Measurements from ENCODE around the gene USH2A. TPM values are rescaled to one million over a fixed set of nuclear protein-coding genes. Genes with fewer than 3 reads are reported as not detected.

Gene USH2A
- total RNA-seq, 6 donors from 2014 or later, result under 0.01 to 0.11 TPM; not detected in 4

DNA sequence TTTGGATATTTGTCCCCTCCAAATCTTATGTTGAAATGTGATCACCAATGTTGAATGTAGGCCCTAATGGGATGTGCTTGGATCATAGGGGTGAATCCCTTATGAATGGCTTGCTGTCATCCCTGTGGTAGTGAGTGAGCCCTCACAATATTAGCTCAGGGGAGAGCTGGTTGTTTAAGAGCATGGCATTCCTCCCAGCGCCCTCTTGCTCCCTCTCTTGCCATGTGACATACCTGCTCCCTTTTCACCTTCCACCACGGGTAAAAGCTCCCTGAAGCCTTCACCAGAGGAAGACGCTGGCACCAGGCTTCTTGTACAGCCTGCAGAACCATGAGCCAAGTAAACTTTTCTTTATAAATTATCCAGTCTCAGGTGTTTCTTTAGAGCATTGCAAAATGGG lies 550.6 kb downstream of the USH2A start:
- ATAC-seq (ENCODE audit: low FRiP score in 2 of 2), result no peak
- Histone ChIP-seq H3K4me3 (no peak overlapping the region), H3K27ac (no peak overlapping the region), H3K4me1 (no peaks in the 10 kb centered on the region), H3K36me3 (no peaks in the 10 kb centered on the region), H3K27me3 (no peaks in the 10 kb centered on the region), H3K9me3 (no peaks in the 10 kb centered on the region)
- TF ChIP-seq, protein P1, sequence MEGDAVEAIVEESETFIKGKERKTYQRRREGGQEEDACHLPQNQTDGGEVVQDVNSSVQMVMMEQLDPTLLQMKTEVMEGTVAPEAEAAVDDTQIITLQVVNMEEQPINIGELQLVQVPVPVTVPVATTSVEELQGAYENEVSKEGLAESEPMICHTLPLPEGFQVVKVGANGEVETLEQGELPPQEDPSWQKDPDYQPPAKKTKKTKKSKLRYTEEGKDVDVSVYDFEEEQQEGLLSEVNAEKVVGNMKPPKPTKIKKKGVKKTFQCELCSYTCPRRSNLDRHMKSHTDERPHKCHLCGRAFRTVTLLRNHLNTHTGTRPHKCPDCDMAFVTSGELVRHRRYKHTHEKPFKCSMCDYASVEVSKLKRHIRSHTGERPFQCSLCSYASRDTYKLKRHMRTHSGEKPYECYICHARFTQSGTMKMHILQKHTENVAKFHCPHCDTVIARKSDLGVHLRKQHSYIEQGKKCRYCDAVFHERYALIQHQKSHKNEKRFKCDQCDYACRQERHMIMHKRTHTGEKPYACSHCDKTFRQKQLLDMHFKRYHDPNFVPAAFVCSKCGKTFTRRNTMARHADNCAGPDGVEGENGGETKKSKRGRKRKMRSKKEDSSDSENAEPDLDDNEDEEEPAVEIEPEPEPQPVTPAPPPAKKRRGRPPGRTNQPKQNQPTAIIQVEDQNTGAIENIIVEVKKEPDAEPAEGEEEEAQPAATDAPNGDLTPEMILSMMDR (IDR thresholded peaks at IDR 0.05), result no peak
- no peak for TF ChIP-seq EP300 (IDR thresholded peaks at IDR 0.05)
- TF ChIP-seq POLR2A (IDR thresholded peaks at IDR 0.05), result no peak
- TF ChIP-seq POLR2AphosphoS5 (IDR thresholded peaks at IDR 0.05), result no peak
- DNase-seq, result no peak
- 59 to 60% methylated on average over 3 of the region's 3 CpGs for WGBS, 2 donors

DNA sequence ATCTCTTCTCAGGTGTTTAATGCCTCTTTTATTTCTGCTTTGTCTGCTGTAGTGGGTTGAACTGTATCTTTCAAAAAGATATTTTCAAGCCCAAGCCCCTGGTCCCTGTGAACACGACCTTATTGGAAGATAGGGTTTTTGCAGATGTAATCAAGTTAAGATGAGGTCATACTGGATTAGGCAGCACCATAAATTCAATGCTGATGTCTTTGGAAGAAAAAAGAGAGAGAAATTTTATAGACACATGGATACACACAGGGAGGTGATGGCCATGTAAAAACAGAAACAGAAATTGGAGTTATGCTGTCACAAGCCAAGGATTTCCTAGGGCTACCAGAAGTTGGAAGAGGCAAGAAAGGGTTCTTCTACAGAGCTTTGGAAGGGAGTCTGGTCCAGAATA lies 554.7 kb downstream of the USH2A start:
- TF ChIP-seq EP300 (IDR thresholded peaks at IDR 0.05), result no peak
- TF ChIP-seq, protein P1 (IDR thresholded peaks at IDR 0.05), result no peak
- TF ChIP-seq POLR2AphosphoS5 (IDR thresholded peaks at IDR 0.05), result no peak
- TF ChIP-seq POLR2A (IDR thresholded peaks at IDR 0.05), result no peak
- Histone ChIP-seq H3K36me3 (no peaks in the 10 kb centered on the region), H3K27me3 (no peaks in the 10 kb centered on the region), H3K9me3 (no peaks in the 10 kb centered on the region), H3K4me3 (no peak overlapping the region), H3K4me1 (no peaks in the 10 kb centered on the region), H3K27ac (no peak overlapping the region)
- WGBS, 2 donors, result 63 to 71% methylated on average over 1 of the region's 1 CpG
- ATAC-seq (ENCODE audit: low FRiP score in 2 of 2) (no peak), DNase-seq (no peak)

DNA sequence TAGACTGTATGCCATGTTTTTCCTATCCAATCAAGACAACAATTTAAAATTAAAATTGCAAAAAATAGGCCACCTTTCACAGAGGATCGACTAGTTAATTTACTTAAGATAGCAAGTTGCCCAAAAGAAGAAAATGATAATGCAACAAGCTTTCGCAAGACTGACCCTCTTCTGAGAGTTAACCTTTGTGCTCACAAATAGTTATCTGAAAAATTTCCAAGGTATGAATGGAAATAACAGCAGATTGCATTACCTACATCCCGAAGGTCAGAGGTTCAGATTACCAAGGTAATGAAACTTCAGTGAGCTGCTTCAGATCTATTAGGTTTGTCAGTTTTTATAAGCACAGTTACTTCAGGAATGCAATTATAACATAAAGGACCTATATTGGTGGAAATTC lies 558.2 kb downstream of the USH2A start:
- H3K9me3 ChIP-seq, result no peaks in the 10 kb centered on the region
- DNase-seq, result no peak
- H3K27ac ChIP-seq, result no peak overlapping the region
- no peaks in the 10 kb centered on the region for H3K27me3 ChIP-seq
- ATAC-seq (ENCODE audit: low FRiP score in 2 of 2), result no peak
- H3K36me3 ChIP-seq, result no peaks in the 10 kb centered on the region
- no peak overlapping the region for H3K4me3 ChIP-seq
- no peaks in the 10 kb centered on the region for H3K4me1 ChIP-seq
- WGBS, 2 donors, result 62 to 81% methylated on average over 3 of the region's 3 CpGs
- TF ChIP-seq POLR2AphosphoS5 (IDR thresholded peaks at IDR 0.05) (no peak), EP300 (IDR thresholded peaks at IDR 0.05) (no peak), POLR2A (IDR thresholded peaks at IDR 0.05) (no peak)
- TF ChIP-seq, protein P1 (IDR thresholded peaks at IDR 0.05), result no peak

DNA sequence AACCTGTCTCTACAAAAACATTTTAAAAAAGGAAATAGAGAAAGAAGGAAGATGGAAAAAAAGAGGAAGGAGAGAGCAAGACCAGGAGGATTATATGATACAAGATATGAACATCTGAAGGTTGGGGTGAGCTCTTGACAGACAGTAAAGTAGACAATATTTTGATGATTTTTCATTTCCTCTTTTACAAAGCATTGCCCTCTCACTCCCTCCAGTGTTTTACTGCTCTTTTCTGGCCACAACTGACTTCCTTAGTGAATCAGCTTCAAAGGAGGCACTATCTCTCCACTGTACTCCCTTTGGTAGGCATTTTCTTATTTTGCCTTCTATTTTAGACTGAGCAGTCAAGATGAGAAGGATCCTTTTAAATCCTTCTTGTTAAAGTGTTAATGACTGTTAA lies 559.5 kb downstream of the USH2A start:
- no peak overlapping the region for H3K4me3 ChIP-seq
- no peak overlapping the region for H3K27ac ChIP-seq
- H3K27me3 ChIP-seq, result no peaks in the 10 kb centered on the region
- H3K9me3 ChIP-seq, result no peaks in the 10 kb centered on the region
- DNase-seq (no peak), ATAC-seq (ENCODE audit: low FRiP score in 2 of 2) (no peak)
- no peaks in the 10 kb centered on the region for H3K4me1 ChIP-seq
- no peaks in the 10 kb centered on the region for H3K36me3 ChIP-seq
- TF ChIP-seq POLR2A (IDR thresholded peaks at IDR 0.05) (no peak), POLR2AphosphoS5 (IDR thresholded peaks at IDR 0.05) (no peak), EP300 (IDR thresholded peaks at IDR 0.05) (no peak)
- TF ChIP-seq, protein P1 (IDR thresholded peaks at IDR 0.05), result no peak

DNA sequence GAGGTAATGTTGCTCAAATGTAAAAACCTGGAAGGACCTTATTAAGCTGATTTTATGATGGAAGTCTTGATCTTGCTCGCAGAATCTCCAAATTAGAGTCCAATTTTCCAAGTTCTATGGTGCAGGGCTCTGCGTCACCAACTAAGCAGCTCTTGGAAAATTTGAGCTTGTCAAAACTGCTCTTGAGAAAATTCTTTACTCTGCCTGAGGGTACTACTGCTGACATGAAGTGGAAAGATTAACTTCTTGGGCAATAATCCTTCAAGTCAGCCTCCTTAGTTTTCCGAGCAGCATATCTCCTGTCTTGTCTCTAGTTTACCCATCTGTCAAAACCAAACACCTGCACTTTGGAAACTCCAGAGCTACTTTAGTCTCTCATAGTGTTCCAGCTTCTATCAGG lies 562.4 kb downstream of the USH2A start:
- no peak for TF ChIP-seq POLR2A (IDR thresholded peaks at IDR 0.05)
- Histone ChIP-seq H3K27me3 (no peaks in the 10 kb centered on the region), H3K9me3 (peaks cover 0 to 4% (median 0%) of the 10 kb centered on the region in 4 donors), H3K27ac (no peak overlapping the region), H3K36me3 (no peaks in the 10 kb centered on the region), H3K4me1 (no peaks in the 10 kb centered on the region), H3K4me3 (no peak overlapping the region)
- ATAC-seq (ENCODE audit: low FRiP score in 2 of 2), result no peak
- DNase-seq, result no peak
- WGBS, 2 donors, result 45 to 66% methylated on average over 3 of the region's 3 CpGs
